ENCODE measurements around the gene DNMT3L. TPM values are rescaled to one million over a fixed set of nuclear protein-coding genes. Genes with fewer than 3 reads are reported as not detected.
A peak's percentile ranks its signal among the peaks of the same experiment; 100 is the strongest.

The DNMT3L gene
- total RNA-seq, 1 donor = not detected

DNA sequence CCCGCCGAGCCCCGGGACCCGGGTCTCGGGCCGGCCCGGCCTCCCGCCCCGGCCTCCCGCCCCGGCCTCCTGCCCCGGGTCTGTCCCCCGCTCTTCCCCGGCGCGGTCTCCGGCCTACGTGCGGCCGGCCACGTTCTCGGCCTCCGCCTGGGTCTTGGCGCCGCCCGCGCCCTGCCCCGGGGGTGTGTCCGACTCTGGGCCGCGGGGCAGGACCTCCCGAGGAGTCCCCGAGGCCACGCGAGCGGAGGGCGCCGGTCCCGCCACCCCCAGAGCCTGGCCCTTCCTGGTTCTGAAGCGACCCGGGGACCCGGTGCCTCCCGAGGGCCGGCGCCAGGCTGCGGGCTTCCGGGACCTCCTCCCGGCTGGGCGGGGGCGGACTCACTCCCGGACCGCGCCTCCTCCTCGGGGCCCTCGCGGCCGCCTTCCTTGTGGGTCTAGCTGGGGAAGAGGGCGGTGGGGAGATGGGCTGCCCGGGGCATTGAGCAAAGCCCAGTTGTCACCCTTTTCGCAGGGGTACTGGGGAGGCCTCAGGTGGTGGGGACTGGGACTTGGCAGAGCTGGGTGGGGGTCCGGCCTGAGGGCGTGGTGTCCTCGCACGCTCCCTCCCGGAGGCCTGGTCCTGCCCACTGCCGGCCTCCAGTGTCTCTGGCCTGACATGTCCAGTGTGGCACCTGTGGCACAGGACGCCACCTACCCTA lies 38.7 kb upstream of the DNMT3L start:
- Histone ChIP-seq H3K79me2 (ENCODE audit: insufficient read depth, low read length) (peaks cover 41% of the 10 kb centered on the region), H3K27me3 (ENCODE audit: insufficient read depth, low read length) (no peaks in the 10 kb centered on the region)

DNA sequence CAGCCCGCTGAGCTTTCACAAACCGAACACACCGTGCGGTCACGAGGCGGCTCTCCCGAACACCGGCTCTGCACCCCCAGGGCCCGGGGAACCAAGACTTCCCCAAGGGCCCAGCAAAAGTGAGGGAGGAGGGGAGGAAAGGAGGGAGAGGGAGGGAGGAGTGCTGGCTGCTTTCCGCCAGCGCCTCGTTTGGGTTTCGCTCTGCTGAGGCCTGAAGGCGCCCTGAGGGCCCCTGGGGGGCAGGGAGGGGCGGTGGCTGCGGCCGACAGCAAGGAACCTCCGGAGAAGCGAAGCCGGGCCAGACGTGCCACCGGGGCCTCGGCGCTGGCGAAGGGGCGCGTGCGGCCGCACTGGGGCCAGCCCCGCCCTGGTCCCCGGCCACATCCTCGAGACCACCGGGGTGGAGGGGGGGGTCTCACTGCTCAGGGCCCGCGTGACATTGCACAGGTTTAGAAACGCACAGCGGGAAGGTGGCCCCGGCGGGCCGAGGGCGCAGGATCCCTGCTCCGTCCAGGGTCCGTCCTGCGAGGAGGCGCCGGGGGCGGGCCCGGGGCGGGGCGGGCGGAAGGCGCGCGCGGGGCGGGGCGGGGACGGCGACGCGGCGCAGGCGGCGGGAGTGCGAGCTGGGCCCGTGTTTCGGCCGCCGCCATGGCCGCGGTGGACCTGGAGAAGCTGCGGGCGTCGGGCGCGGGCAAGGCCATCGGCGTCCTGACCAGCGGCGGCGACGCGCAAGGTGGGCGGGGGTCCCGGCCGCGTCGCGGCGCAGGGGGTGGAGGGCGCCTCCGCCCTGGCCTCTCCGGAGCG lies 38.0 kb upstream of the DNMT3L start, which contains the start of gene PFKL:
Gene PFKL (plus strand): TSS at position 596 of the 804 bp plus-strand sequence. CDS start 53 bp downstream, at position 649.
- Histone ChIP-seq H3K4me2 (ENCODE audit: insufficient read depth, low read length) (peak within 1 kb of the TSS; percentile 89), H2AFZ (ENCODE audit: low read length) (peak within 1 kb of the TSS; percentile 89), H3K4me1 (ENCODE audit: insufficient read depth, low read length) (peaks cover 10% of the 10 kb centered on the region), H3K36me3 (ENCODE audit: insufficient read depth, low read length) (no peaks in the 10 kb centered on the region), H3K4me3 (ENCODE audit: insufficient read depth, low read length) (peak within 1 kb of the TSS; percentile 80), H3K9me3 (ENCODE audit: low read depth, low read length) (no peaks in the 10 kb centered on the region), H3K79me2 (ENCODE audit: insufficient read depth, low read length) (peaks cover 34% of the 10 kb centered on the region), H3K27ac (ENCODE audit: low read depth, low read length) (peak within 1 kb of the TSS; percentile 58), H3K27me3 (ENCODE audit: insufficient read depth, low read length) (no peaks in the 10 kb centered on the region), H4K20me1 (ENCODE audit: insufficient read depth, low read length) (peaks cover 26% of the 10 kb centered on the region)
- TF ChIP-seq, protein P1, sequence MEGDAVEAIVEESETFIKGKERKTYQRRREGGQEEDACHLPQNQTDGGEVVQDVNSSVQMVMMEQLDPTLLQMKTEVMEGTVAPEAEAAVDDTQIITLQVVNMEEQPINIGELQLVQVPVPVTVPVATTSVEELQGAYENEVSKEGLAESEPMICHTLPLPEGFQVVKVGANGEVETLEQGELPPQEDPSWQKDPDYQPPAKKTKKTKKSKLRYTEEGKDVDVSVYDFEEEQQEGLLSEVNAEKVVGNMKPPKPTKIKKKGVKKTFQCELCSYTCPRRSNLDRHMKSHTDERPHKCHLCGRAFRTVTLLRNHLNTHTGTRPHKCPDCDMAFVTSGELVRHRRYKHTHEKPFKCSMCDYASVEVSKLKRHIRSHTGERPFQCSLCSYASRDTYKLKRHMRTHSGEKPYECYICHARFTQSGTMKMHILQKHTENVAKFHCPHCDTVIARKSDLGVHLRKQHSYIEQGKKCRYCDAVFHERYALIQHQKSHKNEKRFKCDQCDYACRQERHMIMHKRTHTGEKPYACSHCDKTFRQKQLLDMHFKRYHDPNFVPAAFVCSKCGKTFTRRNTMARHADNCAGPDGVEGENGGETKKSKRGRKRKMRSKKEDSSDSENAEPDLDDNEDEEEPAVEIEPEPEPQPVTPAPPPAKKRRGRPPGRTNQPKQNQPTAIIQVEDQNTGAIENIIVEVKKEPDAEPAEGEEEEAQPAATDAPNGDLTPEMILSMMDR (IDR thresholded peaks at IDR 0.05; ENCODE audit: extremely low read depth, low read depth, low read length) = no peak
- DNase-seq (ENCODE audit: insufficient read length, low spot score, missing footprints) = peak; percentile 100

More for the DNA sequence above, 38.7 kb upstream of the DNMT3L start:
- H3K4me2 ChIP-seq (ENCODE audit: insufficient read depth, low read length) = peak overlapping the region; percentile 89
- H3K9me3 ChIP-seq (ENCODE audit: low read depth, low read length) = no peaks in the 10 kb centered on the region
- no peak overlapping the region for H3K27ac ChIP-seq (ENCODE audit: low read depth, low read length)
- DNase-seq (ENCODE audit: insufficient read length, low spot score, missing footprints) = peak; percentile 100
- H3K4me3 ChIP-seq (ENCODE audit: insufficient read depth, low read length) = peak overlapping the region; percentile 80
- H3K4me1 ChIP-seq (ENCODE audit: insufficient read depth, low read length) = peaks cover 10% of the 10 kb centered on the region
- TF ChIP-seq, protein P1 (IDR thresholded peaks at IDR 0.05; ENCODE audit: extremely low read depth, low read depth, low read length) = no peak
- peaks cover 32% of the 10 kb centered on the region for H4K20me1 ChIP-seq (ENCODE audit: insufficient read depth, low read length)
- H2AFZ ChIP-seq (ENCODE audit: low read length) = peak overlapping the region; percentile 62
- H3K36me3 ChIP-seq (ENCODE audit: insufficient read depth, low read length) = no peaks in the 10 kb centered on the region

DNA sequence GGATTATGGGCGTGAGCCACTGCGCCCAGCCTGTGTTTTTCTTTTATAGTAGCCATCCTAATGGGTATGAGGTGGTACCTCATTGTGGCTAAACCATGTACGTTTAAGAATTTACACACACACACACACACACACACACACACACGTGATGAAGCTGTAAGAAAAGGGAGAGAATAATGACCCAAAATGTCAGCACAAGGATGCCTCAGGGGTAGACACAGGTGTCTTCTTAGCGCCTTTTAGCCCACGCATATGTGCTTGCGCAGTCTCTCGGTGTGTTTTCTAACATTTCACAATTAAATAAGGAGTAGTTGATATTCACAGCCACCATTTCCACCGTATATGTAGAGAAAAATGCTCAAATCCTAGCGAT lies 37.4 kb upstream of the DNMT3L start:
- peaks cover 23% of the 10 kb centered on the region for H4K20me1 ChIP-seq (ENCODE audit: insufficient read depth, low read length)
- peaks cover 10% of the 10 kb centered on the region for H3K4me1 ChIP-seq (ENCODE audit: insufficient read depth, low read length)
- no peaks in the 10 kb centered on the region for H3K27me3 ChIP-seq (ENCODE audit: insufficient read depth, low read length)
- H3K79me2 ChIP-seq (ENCODE audit: insufficient read depth, low read length) = peaks cover 30% of the 10 kb centered on the region
- peak overlapping the region; percentile 89 for H2AFZ ChIP-seq (ENCODE audit: low read length)
- H3K4me3 ChIP-seq (ENCODE audit: insufficient read depth, low read length) = peak overlapping the region; percentile 80
- no peaks in the 10 kb centered on the region for H3K9me3 ChIP-seq (ENCODE audit: low read depth, low read length)
- H3K4me2 ChIP-seq (ENCODE audit: insufficient read depth, low read length) = peak overlapping the region; percentile 89
- H3K27ac ChIP-seq (ENCODE audit: low read depth, low read length) = peak overlapping the region; percentile 58
- TF ChIP-seq, protein P1 (IDR thresholded peaks at IDR 0.05; ENCODE audit: extremely low read depth, low read depth, low read length) = no peak
- no peaks in the 10 kb centered on the region for H3K36me3 ChIP-seq (ENCODE audit: insufficient read depth, low read length)
- no peak for DNase-seq (ENCODE audit: insufficient read length, low spot score, missing footprints)

DNA sequence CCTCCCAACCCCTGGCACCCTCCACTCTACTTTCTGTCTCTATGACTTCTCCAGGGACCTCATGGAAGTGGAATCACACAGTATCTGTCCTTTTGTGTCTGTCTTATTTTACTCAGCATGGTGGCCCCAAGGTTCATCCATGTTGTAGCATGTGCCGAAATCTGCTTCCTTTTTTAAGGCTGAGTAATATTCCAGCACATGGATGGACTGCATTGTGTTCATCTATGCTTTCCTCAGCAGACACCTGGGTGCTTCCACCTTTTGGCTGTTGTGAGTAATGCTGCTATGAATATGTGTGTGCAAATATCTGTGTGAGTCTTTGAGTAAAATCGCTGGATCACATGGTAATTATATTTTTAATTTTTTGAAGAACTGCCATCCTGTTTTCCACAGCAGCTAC lies 36.6 kb upstream of the DNMT3L start:
- H3K4me2 ChIP-seq (ENCODE audit: insufficient read depth, low read length) = no peak overlapping the region
- peaks cover 17% of the 10 kb centered on the region for H4K20me1 ChIP-seq (ENCODE audit: insufficient read depth, low read length)
- no peak overlapping the region for H3K27ac ChIP-seq (ENCODE audit: low read depth, low read length)
- H3K27me3 ChIP-seq (ENCODE audit: insufficient read depth, low read length) = no peaks in the 10 kb centered on the region
- TF ChIP-seq, protein P1 (IDR thresholded peaks at IDR 0.05; ENCODE audit: extremely low read depth, low read depth, low read length) = no peak
- peaks cover 10% of the 10 kb centered on the region for H3K4me1 ChIP-seq (ENCODE audit: insufficient read depth, low read length)
- no peaks in the 10 kb centered on the region for H3K36me3 ChIP-seq (ENCODE audit: insufficient read depth, low read length)
- peaks cover 23% of the 10 kb centered on the region for H3K79me2 ChIP-seq (ENCODE audit: insufficient read depth, low read length)
- H3K4me3 ChIP-seq (ENCODE audit: insufficient read depth, low read length) = no peak overlapping the region
- DNase-seq (ENCODE audit: insufficient read length, low spot score, missing footprints) = no peak
- H2AFZ ChIP-seq (ENCODE audit: low read length) = no peak overlapping the region
- no peaks in the 10 kb centered on the region for H3K9me3 ChIP-seq (ENCODE audit: low read depth, low read length)
